H9 (cell line): ENCODE measurements around the gene PKMYT1. TPM values are rescaled to one million over a fixed set of nuclear protein-coding genes. Genes with fewer than 3 reads are reported as not detected.

ENCODE experiments used
- DNase-seq: peaks from one replicate; pipeline ENCODE4 v3.0.0-alpha.2; 2017
- H2AFZ ChIP-seq: one replicate; pipeline ENCODE4 v1.6.1; 2013; ENCODE audit warnings: mild to moderate bottlenecking, low read length, control low read depth, moderate library complexity
- H2AK5ac ChIP-seq: 2 replicates; pipeline ENCODE4 v1.6.1; 2013; ENCODE audit warnings: low read length, control low read depth, mixed read lengths; ENCODE audit not compliant: insufficient read length
- H2BK120ac ChIP-seq: one replicate; pipeline ENCODE4 v1.6.1; 2013; ENCODE audit warnings: low read depth, mild to moderate bottlenecking, low read length, control low read depth, inconsistent platforms; ENCODE audit not compliant: poor library complexity, severe bottlenecking
- H2BK12ac ChIP-seq: 2 replicates; pipeline ENCODE4 v1.6.1; 2013; ENCODE audit warnings: low read length, control low read depth, mixed read lengths, low read depth; ENCODE audit not compliant: insufficient read length
- H2BK15ac ChIP-seq: 2 replicates; pipeline ENCODE4 v1.6.1; 2013; ENCODE audit warnings: low read depth, low read length, control low read depth
- H2BK20ac ChIP-seq: one replicate; pipeline ENCODE4 v1.6.1; 2013; ENCODE audit warnings: low read depth, mild to moderate bottlenecking, low read length, control low read depth, inconsistent platforms; ENCODE audit not compliant: poor library complexity, severe bottlenecking
- H2BK5ac ChIP-seq: 2 replicates; pipeline ENCODE4 v1.6.1; 2013; ENCODE audit warnings: low read length, control low read depth, mixed read lengths; ENCODE audit not compliant: insufficient read length
- H3K14ac ChIP-seq: 2 replicates; pipeline ENCODE4 v1.6.1; 2013; ENCODE audit warnings: low read length, control low read depth; ENCODE audit not compliant: insufficient read depth
- H3K18ac ChIP-seq: 2 replicates; pipeline ENCODE4 v1.6.1; 2013; ENCODE audit warnings: low read depth, mild to moderate bottlenecking, mixed read lengths, low read length, control low read depth; ENCODE audit not compliant: insufficient read length
- H3K23ac ChIP-seq: 2 replicates; pipeline ENCODE4 v1.6.1; 2013; ENCODE audit warnings: low read length, control low read depth, mixed read lengths, low read depth; ENCODE audit not compliant: insufficient read length
- H3K23me2 ChIP-seq: 2 replicates; pipeline ENCODE4 v1.6.1; 2013; ENCODE audit warnings: low read depth, mild to moderate bottlenecking, mixed read lengths, low read length, control low read depth; ENCODE audit not compliant: insufficient read length, poor library complexity, severe bottlenecking
- H3K27ac ChIP-seq: 2 replicates; pipeline ENCODE4 v1.5.1; 2013; ENCODE audit warnings: low read length, control low read depth, mixed read lengths, low read depth; ENCODE audit not compliant: insufficient read length
- H3K27me3 ChIP-seq: 2 replicates; pipeline ENCODE4 v1.6.1; 2013; ENCODE audit warnings: low read length, control low read depth, inconsistent platforms; ENCODE audit not compliant: insufficient read depth
- H3K4ac ChIP-seq: 2 replicates; pipeline ENCODE4 v1.6.1; 2013; ENCODE audit warnings: low read depth, mild to moderate bottlenecking, control low read depth, inconsistent platforms, low read length, moderate library complexity
- H3K4me1 ChIP-seq: 2 replicates; pipeline ENCODE4 v1.6.1; 2013; ENCODE audit warnings: low read length, control low read depth, inconsistent platforms; ENCODE audit not compliant: insufficient read depth
- H3K4me2 ChIP-seq: 2 replicates; pipeline ENCODE4 v1.6.1; 2013; ENCODE audit warnings: low read length, control low read depth, mixed read lengths; ENCODE audit not compliant: insufficient read length, insufficient read depth
- H3K56ac ChIP-seq: 2 replicates; pipeline ENCODE4 v1.6.1; 2013; ENCODE audit warnings: low read depth, mild to moderate bottlenecking, mixed read lengths, low read length, control low read depth; ENCODE audit not compliant: insufficient read length
- H3K79me1 ChIP-seq: 2 replicates; pipeline ENCODE4 v1.6.1; 2013; ENCODE audit warnings: low read depth, mild to moderate bottlenecking, moderate library complexity, low read length, control low read depth, inconsistent platforms; ENCODE audit not compliant: insufficient read depth, poor library complexity, severe bottlenecking
- H3K79me2 ChIP-seq: 2 replicates; pipeline ENCODE4 v1.6.1; 2013; ENCODE audit warnings: low read length, control low read depth, inconsistent platforms; ENCODE audit not compliant: insufficient read depth
- H3K9ac ChIP-seq: 2 replicates; pipeline ENCODE4 v1.6.1; 2013; ENCODE audit warnings: low read length, control low read depth, mixed read lengths; ENCODE audit not compliant: insufficient read length; ENCODE audit errors: extremely low read depth
- H3K9me3 ChIP-seq: one replicate; pipeline ENCODE4 v1.6.1; 2013; ENCODE audit warnings: low read depth, low read length, inconsistent platforms; ENCODE audit not compliant: control insufficient read depth
- H3T11ph ChIP-seq: one replicate; pipeline ENCODE4 v1.6.1; 2013; ENCODE audit warnings: mild to moderate bottlenecking, low read length, control low read depth, inconsistent platforms
- H4K20me1 ChIP-seq: one replicate; pipeline ENCODE4 v1.6.1; 2013; ENCODE audit not compliant: control insufficient read depth, insufficient read length, insufficient read depth
- H4K5ac ChIP-seq: 2 replicates; pipeline ENCODE4 v1.6.1; 2013; ENCODE audit warnings: low read depth, mild to moderate bottlenecking, mixed read lengths, low read length, control low read depth; ENCODE audit not compliant: insufficient read length
- H4K8ac ChIP-seq: replicated peaks from 2 replicates; pipeline ENCODE4 v1.6.1; 2013; ENCODE audit warnings: low read length, control low read depth, mixed read lengths, low read depth; ENCODE audit not compliant: insufficient read length
- H4K91ac ChIP-seq: 2 replicates; pipeline ENCODE4 v1.6.1; 2013; ENCODE audit warnings: low read depth, mild to moderate bottlenecking, moderate library complexity, mixed read lengths, low read length, control low read depth; ENCODE audit not compliant: insufficient read length
- H3K27ac Mint-ChIP-seq, 3 experiments: 2 replicates in 2 of 3; 3 replicates in 1 of 3; pipeline ENCODE4 v1.8.0; 2020 to 2021; ENCODE audit warnings: mixed read lengths in 3 of 3, mild to moderate bottlenecking in 1 of 3, moderate library complexity in 1 of 3
- H3K27me3 Mint-ChIP-seq: 2 replicates; pipeline ENCODE4 v1.8.0; 2021; ENCODE audit warnings: low read depth, mild to moderate bottlenecking, moderate library complexity, mixed read lengths
- H3K36me3 Mint-ChIP-seq, 3 experiments: 2 replicates in 2 of 3; 3 replicates in 1 of 3; pipeline ENCODE4 v1.8.0; 2020 to 2021; ENCODE audit warnings: low read depth in 3 of 3, mixed read lengths in 3 of 3; ENCODE audit not compliant: insufficient read depth in 1 of 3
- H3K4me1 Mint-ChIP-seq, 2 experiments: 2 replicates each; pipeline ENCODE4 v1.8.0; 2020; ENCODE audit warnings: mixed read lengths in 2 of 2
- H3K4me3 Mint-ChIP-seq, 2 experiments: 2 replicates in 1 of 2; 3 replicates in 1 of 2; pipeline ENCODE4 v1.8.0; 2020 to 2021; ENCODE audit warnings: mild to moderate bottlenecking in 2 of 2, mixed read lengths in 2 of 2, moderate library complexity in 1 of 2
- H3K9me3 Mint-ChIP-seq, 2 experiments: 2 replicates in 1 of 2; 3 replicates in 1 of 2; pipeline ENCODE4 v1.8.0; 2020; ENCODE audit warnings: mild to moderate bottlenecking in 2 of 2, mixed read lengths in 2 of 2, moderate library complexity in 1 of 2
- CTCF ChIP-seq: fragments of 200-600 bp; sonication (generic); conservative IDR thresholded peaks from 3 replicates; pipeline ENCODE4 v1.8.0; 2021; ENCODE audit warnings: antibody characterized with exemption, mild to moderate bottlenecking
- WGBS: extraction: QIAGEN DNeasy Blood & Tissue Kit; methylation state at CpG from one replicate; pipeline ENCODE4 v1.1.7; 2013; ENCODE audit warnings: missing lambda C conversion rate, low lambda C conversion rate, mixed read lengths; ENCODE audit not compliant: insufficient read length; ENCODE audit errors: extremely low coverage; 5-methylcytosine and 5-hydroxymethylcytosine counted together
- total RNA-seq: library from RNA; stranded (reverse); gene quantifications from 2 replicates; pipeline ENCODE4 v1.2.1, GENCODE V29; 2021

PKMYT1 gene
- total RNA-seq, 1 experiment from 2014 or later, result 114 TPM

GRCh38 chr16:2955438-2955778 is 24.8 kb downstream of the PKMYT1 start:
- Histone ChIP-seq H3K9me3 (no peaks in the 10 kb centered on the region), H3K14ac (no peak overlapping the region), H2AK5ac (no peak overlapping the region), H3K27ac (no peak overlapping the region), H2BK20ac (no peak overlapping the region), H3K27me3 (no peaks in the 10 kb centered on the region), H2BK5ac (no peak overlapping the region), H3T11ph (no peak overlapping the region), H4K20me1 (no peaks in the 10 kb centered on the region), H3K4me1 (peaks cover 3% of the 10 kb centered on the region; the same call in 1 of the 2 replicates), H4K8ac (no peak overlapping the region), H3K79me2 (no peaks in the 10 kb centered on the region), H2AFZ (no peak overlapping the region), H4K91ac (no peak overlapping the region), H3K23ac (no peak overlapping the region), H3K23me2 (no peaks in the 10 kb centered on the region), H3K4me2 (no peak overlapping the region), H2BK12ac (no peak overlapping the region), H3K18ac (no peak overlapping the region), H3K56ac (no peak overlapping the region), H4K5ac (no peak overlapping the region), H2BK15ac (no peak overlapping the region), H2BK120ac (no peak overlapping the region), H3K9ac (no peak overlapping the region), H3K4ac (no peak overlapping the region), H3K79me1 (no peaks in the 10 kb centered on the region)
- H3K9me3 Mint-ChIP-seq, result no peaks in the 10 kb centered on the region; a peak in 1 of 5 replicates
- no peak for DNase-seq
- no peak overlapping the region for H3K4me3 Mint-ChIP-seq
- no peak for TF ChIP-seq CTCF
- H3K27me3 Mint-ChIP-seq, result peaks cover 6% of the 10 kb centered on the region
- H3K4me1 Mint-ChIP-seq, result peaks cover 14 to 22% of the 10 kb centered on the region in 2 experiments
- no peak overlapping the region for H3K27ac Mint-ChIP-seq
- WGBS, result no CpG with 5 or more reads among the region's 10 CpGs
- no peaks in the 10 kb centered on the region for H3K36me3 Mint-ChIP-seq
